Heart left ventricle (tissue), 16 donors: ENCODE results near the gene IGFBP7. TPM values are rescaled to one million over a fixed set of nuclear protein-coding genes. Genes with fewer than 3 reads are reported as not detected.

Experiments used
- ATAC-seq, 4 donors: fragments of 200-7000 bp; cut with Tn5 transposase; one replicate each; pipeline ENCODE4 v1.9.1; 2020 to 2022; ENCODE audit warnings: moderate library complexity in 4 of 4, mild to moderate bottlenecking in 3 of 4, moderate number of reproducible peaks in 1 of 4
- DNase-seq, 5 donors: peaks; one replicate each; pipeline ENCODE4 v3.0.0-alpha.2; 2020
- H3K27ac ChIP-seq, 12 donors: fragments of 200-600 bp; sonication (generic) in 4 of 12; one replicate each; pipeline versions ENCODE4 v1.5.0 to v1.8.0; 2016 to 2022; ENCODE audit warnings: mild to moderate bottlenecking in 2 of 12
- H3K27me3 ChIP-seq, 9 donors: fragments of 200-600 bp; sonication (generic) in 2 of 9; one replicate each; pipeline versions ENCODE4 v1.5.1 to v1.8.0; 2016 to 2022; ENCODE audit warnings: mild to moderate bottlenecking in 3 of 9
- H3K36me3 ChIP-seq, 9 donors: fragments of 200-600 bp; sonication (generic) in 2 of 9; one replicate each; pipeline versions ENCODE4 v1.5.0 to v1.8.0; 2018 to 2022; ENCODE audit warnings: mild to moderate bottlenecking in 2 of 9
- H3K4me1 ChIP-seq, 12 donors: fragments of 200-600 bp; sonication (generic) in 4 of 12; one replicate each; pipeline versions ENCODE4 v1.5.0 to v1.8.0; 2016 to 2022; ENCODE audit warnings: mild to moderate bottlenecking in 3 of 12
- H3K4me3 ChIP-seq, 12 donors: fragments of 200-600 bp; sonication (generic) in 4 of 12; one replicate each; pipeline versions ENCODE4 v1.5.0 to v1.8.0; 2017 to 2022; ENCODE audit warnings: mild to moderate bottlenecking in 9 of 12, moderate library complexity in 4 of 12
- H3K9me3 ChIP-seq, 12 donors: fragments of 200-600 bp; sonication (generic) in 4 of 12; one replicate each; pipeline versions ENCODE4 v1.5.0 to v1.8.0; 2016 to 2022; ENCODE audit warnings: mild to moderate bottlenecking in 1 of 12
- POLR2A ChIP-seq, 2 donors: fragments of 450-650 bp; IDR thresholded peaks; one replicate each; pipeline ENCODE4 v1.6.1; 2017; ENCODE audit warnings: antibody characterized with exemption in 2 of 2, mild to moderate bottlenecking in 2 of 2, moderate library complexity in 2 of 2
- WGBS, 4 donors: extraction: QIAGEN DNeasy Blood & Tissue Kit in 2 of 4; methylation state at CpG; one replicate each; pipeline versions ENCODE4 v1.1.5 to v1.1.7; 2013 to 2018; 5-methylcytosine and 5-hydroxymethylcytosine counted together
- intact Hi-C, 10 donors: fragments of 100-400 bp; cut with DNase I; formaldehyde crosslinking; loops; one replicate each; pipeline versions ENCODE4 v1.11.1 to v1.14.2; 2022
- polyA plus RNA-seq, 2 donors: library from polyadenylated mRNA; stranded (reverse); fragments of 200-250 nt; gene quantifications; one replicate each; pipeline ENCODE4 v1.2.3, GENCODE V29; 2013
- total RNA-seq, 9 donors: library from RNA; depleted of rRNA in 2 of 9; stranded (reverse); fragments of >200 nt in 2 of 9; fragmentation: NEBNext Ultra II Directional in 3 of 9; extraction: Animal tissue kit (Norgen Biotek cat#: 25700) in 3 of 9; gene quantifications; one replicate each; pipeline versions ENCODE4 v1.1.0 to v1.2.4, GENCODE V29; 2016 to 2023
- TF ChIP-seq, protein P1 (sequence below), 12 donors: fragments of 200-600 bp; sonication (generic) in 4 of 12; IDR thresholded peaks; one replicate each; pipeline versions ENCODE4 v1.5.0 to v1.8.0; 2018 to 2022; ENCODE audit warnings: antibody characterized with exemption in 12 of 12, mild to moderate bottlenecking in 5 of 12
- donor health status: ischemic (EF 13 %, LVEDD 7.1; RV severe dilation, severe dysfunction).
- donor health status: healthy with polysubstance abuse.
- donor health status: DM: no; HTN: yes; CAD: no.
- donor health status: DM: no; HTN: no; CAD: no.
- donor health status: ischemic (EF 25% LVEDD 6.9; RV normal size, moderate dysfunction).
- donor health status: ischemic (EF 25% LVEDD 5.7; RV mildly dilated, moderate dysfunction).
- donor health status: healthy.
- donor health status: DM: yes; HTN: yes; CAD: no.
- donor health status: ischemic (EF 35%, LVEDD 5.7; RV mildly dilated, moderate dysfunction).
- donor health status: nonischemic (EF 11% LVEDD 7.7; RV severe dilation, severe dysfunction).
- donor health status: DM: yes; HTN: yes; CAD: no.
- donor health status: PGD.
- donor health status: ischemic (EF 29% LVEDD 5.4; RV normal size, mild dysfunction).
- donor health status: nonischemic (EF 23%, LVEDD 6.1; RV moderate dilation, normal function).

IGFBP7 gene
- total and polyA plus RNA-seq, 11 donors = 458 to 1,088 (median 585) TPM

- Histone ChIP-seq H3K9me3 (no peaks in the 10 kb centered on the region), H3K36me3 (peaks cover 0 to 11% (median 3%) of the 10 kb centered on the region in 9 donors), H3K27me3 (no peaks in the 10 kb centered on the region), H3K27ac (peak overlapping the region; percentile 7 to 82 (median 68)), H3K4me3 (peak overlapping the region in 2 of 12 donors; percentile 12 to 16), H3K4me1 (peaks cover 10 to 94% (median 72%) of the 10 kb centered on the region in 12 donors)
- 42 to 57% (median 54%) methylated on average over 14 of the region's 14 CpGs for WGBS, 4 donors
- peak in 4 of 5 donors; percentile 44 to 65 (median 56) for DNase-seq
- TF ChIP-seq, protein P1, sequence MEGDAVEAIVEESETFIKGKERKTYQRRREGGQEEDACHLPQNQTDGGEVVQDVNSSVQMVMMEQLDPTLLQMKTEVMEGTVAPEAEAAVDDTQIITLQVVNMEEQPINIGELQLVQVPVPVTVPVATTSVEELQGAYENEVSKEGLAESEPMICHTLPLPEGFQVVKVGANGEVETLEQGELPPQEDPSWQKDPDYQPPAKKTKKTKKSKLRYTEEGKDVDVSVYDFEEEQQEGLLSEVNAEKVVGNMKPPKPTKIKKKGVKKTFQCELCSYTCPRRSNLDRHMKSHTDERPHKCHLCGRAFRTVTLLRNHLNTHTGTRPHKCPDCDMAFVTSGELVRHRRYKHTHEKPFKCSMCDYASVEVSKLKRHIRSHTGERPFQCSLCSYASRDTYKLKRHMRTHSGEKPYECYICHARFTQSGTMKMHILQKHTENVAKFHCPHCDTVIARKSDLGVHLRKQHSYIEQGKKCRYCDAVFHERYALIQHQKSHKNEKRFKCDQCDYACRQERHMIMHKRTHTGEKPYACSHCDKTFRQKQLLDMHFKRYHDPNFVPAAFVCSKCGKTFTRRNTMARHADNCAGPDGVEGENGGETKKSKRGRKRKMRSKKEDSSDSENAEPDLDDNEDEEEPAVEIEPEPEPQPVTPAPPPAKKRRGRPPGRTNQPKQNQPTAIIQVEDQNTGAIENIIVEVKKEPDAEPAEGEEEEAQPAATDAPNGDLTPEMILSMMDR (IDR thresholded peaks at IDR 0.05) = no peak
- no peak for TF ChIP-seq POLR2A (IDR thresholded peaks at IDR 0.05)
- ATAC-seq = peak; percentile 45 to 78 (median 58)
- intact Hi-C loops = loop anchor here in 2 of 10 donors (5.0 kb wide), 2 partner anchors 46 to 56 kb away; partner anchors contain the start of gene IGFBP7 (in 1 of the 2)
Observed at GRCh38 chr4:57055886-57056285, 54.3 kb downstream of the IGFBP7 start.

DNA sequence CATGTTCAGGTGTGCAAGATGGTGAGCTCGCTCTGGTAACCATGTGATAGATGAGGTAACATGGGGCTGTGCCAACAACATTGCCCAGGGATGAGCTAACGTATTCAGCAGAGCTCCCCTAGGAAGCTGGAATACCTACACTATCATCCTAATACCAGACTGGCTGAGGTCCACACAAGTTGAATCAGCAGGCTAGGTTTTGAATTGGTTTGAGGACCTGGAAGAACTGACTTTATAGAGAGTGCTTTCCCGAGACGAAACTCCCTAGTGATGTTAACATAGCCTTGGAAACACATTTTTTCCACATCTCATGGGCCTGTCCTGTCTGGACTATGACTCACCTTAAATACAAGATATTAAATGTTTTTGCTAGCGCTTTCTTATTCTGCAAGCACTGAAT is 56.7 kb downstream of the IGFBP7 start:
- Histone ChIP-seq H3K27me3 (no peaks in the 10 kb centered on the region), H3K4me3 (no peak overlapping the region), H3K4me1 (peaks cover 10 to 98% (median 81%) of the 10 kb centered on the region in 12 donors), H3K27ac (peak overlapping the region in 11 of 12 donors; percentile 5 to 76 (median 39)), H3K36me3 (peaks cover 0 to 5% (median 0%) of the 10 kb centered on the region in 9 donors), H3K9me3 (no peaks in the 10 kb centered on the region)
- TF ChIP-seq, protein P1 (IDR thresholded peaks at IDR 0.05) = no peak
- TF ChIP-seq POLR2A (IDR thresholded peaks at IDR 0.05) = no peak
- intact Hi-C loops = no loop called here
- ATAC-seq = peak in 2 of 4 donors; percentile 12 to 30
- DNase-seq = no peak
- 47 to 66% (median 63%) methylated on average over 5 of the region's 5 CpGs for WGBS, 4 donors

GRCh38 chr4:57051524-57051923 is 58.7 kb downstream of the IGFBP7 start:
- H3K4me3 ChIP-seq = no peak overlapping the region
- WGBS, 4 donors = 71 to 85% (median 79%) methylated on average over 2 of the region's 2 CpGs
- H3K27ac ChIP-seq = peak overlapping the region in 11 of 12 donors; percentile 31 to 75 (median 61)
- H3K9me3 ChIP-seq = no peaks in the 10 kb centered on the region
- no peak for TF ChIP-seq POLR2A (IDR thresholded peaks at IDR 0.05)
- peaks cover 10 to 96% (median 74%) of the 10 kb centered on the region in 12 donors for H3K4me1 ChIP-seq
- ATAC-seq (no peak), DNase-seq (no peak)
- intact Hi-C loops = no loop called here
- no peaks in the 10 kb centered on the region for H3K27me3 ChIP-seq
- peaks cover 0 to 11% (median 0%) of the 10 kb centered on the region in 9 donors for H3K36me3 ChIP-seq

DNA sequence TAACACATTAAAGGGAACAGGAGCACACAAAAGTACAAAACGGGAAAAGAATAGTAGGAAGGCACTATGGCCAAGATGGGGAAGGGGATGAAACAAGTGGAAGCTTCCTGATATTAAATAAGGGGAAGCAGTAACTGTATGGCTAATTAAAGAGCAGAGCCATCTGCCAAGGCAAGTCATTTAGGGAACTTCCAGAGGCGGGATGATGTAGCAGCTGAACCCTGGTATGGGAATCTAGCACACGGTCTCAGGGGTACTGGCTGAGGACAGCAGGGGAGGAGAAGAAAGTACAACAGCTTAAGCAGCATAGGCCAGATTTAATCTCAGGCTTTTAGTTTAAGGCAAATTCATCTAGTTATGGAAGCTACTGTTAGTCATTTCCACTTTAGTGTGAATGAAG is 59.1 kb downstream of the IGFBP7 start:
- H3K4me1 ChIP-seq = peaks cover 14 to 96% (median 73%) of the 10 kb centered on the region in 12 donors
- H3K4me3 ChIP-seq = no peak overlapping the region
- no peaks in the 10 kb centered on the region for H3K9me3 ChIP-seq
- no peaks in the 10 kb centered on the region for H3K27me3 ChIP-seq
- peak overlapping the region in 11 of 12 donors; percentile 31 to 75 (median 61) for H3K27ac ChIP-seq
- ATAC-seq (peak in 3 of 4 donors; percentile 48 to 63 (median 51)), DNase-seq (peak in 3 of 5 donors; percentile 47 to 52 (median 49))
- intact Hi-C loops = no loop called here
- peaks cover 0 to 11% (median 0%) of the 10 kb centered on the region in 9 donors for H3K36me3 ChIP-seq
- 18 to 32% (median 27%) methylated on average over 3 of the region's 3 CpGs for WGBS, 4 donors
- TF ChIP-seq, protein P1 (IDR thresholded peaks at IDR 0.05) = no peak
- no peak for TF ChIP-seq POLR2A (IDR thresholded peaks at IDR 0.05)
